Colonic mucosa (tissue), 4 donors: ENCODE results near the gene ODF2. TPM values are rescaled to one million over a fixed set of nuclear protein-coding genes. Genes with fewer than 3 reads are reported as not detected.
"Not testable (repeated sequence)": the region's sequence is repeated elsewhere in the genome, so short reads cannot be mapped to it uniquely, and the experiment has no call there.

ENCODE experiments used
- DNase-seq: peaks from one replicate; pipeline ENCODE4 v3.0.0-alpha.2; 2020
- H3K27ac ChIP-seq: fragments of 200-600 bp; one replicate; pipeline ENCODE4 v1.8.0; 2021
- H3K27me3 ChIP-seq: fragments of 200-600 bp; one replicate; pipeline ENCODE4 v1.8.0; 2021
- H3K36me3 ChIP-seq: fragments of 200-600 bp; one replicate; pipeline ENCODE4 v1.8.0; 2021
- H3K4me1 ChIP-seq: fragments of 200-600 bp; one replicate; pipeline ENCODE4 v1.8.0; 2021; ENCODE audit warnings: mild to moderate bottlenecking
- H3K4me3 ChIP-seq: fragments of 200-600 bp; one replicate; pipeline ENCODE4 v1.8.0; 2021
- H3K9ac ChIP-seq, 2 donors: one replicate each; pipeline ENCODE4 v1.7.0; 2013; ENCODE audit warnings: control low read depth in 2 of 2, low read depth in 2 of 2, low read length in 2 of 2
- H3K9me3 ChIP-seq: fragments of 200-600 bp; one replicate; pipeline ENCODE4 v1.8.0; 2021
- CTCF ChIP-seq: fragments of 200-600 bp; IDR thresholded peaks from one replicate; pipeline ENCODE4 v1.8.0; 2022; ENCODE audit warnings: antibody characterized with exemption, mild to moderate bottlenecking
- intact Hi-C: fragments of 100-400 bp; cut with DNase I; formaldehyde crosslinking; loops from one replicate; pipeline ENCODE4 v1.14.1; 2022
- total RNA-seq, 2 donors: library from RNA; stranded (reverse); fragmentation: NEBNext Ultra II Directional in 1 of 2; extraction: Animal tissue kit (Norgen Biotek cat#: 25700) in 1 of 2; gene quantifications; one replicate each; pipeline ENCODE4 v1.2.1, GENCODE V29; 2021
- donor health status: healthy.
- donor health status: DM: no; HTN: no; CAD: no.
- donor health status: DM: no; HTN: no; CAD: no.

Gene ODF2
- total RNA-seq, 2 donors from 2014 or later: 14.9 to 36.2 TPM

GRCh38 chr9:128495804-128496417, 40.1 kb downstream of the ODF2 start:
- Histone ChIP-seq H3K4me3 (no peak overlapping the region), H3K9ac (no peak overlapping the region), H3K4me1 (no peaks in the 10 kb centered on the region), H3K36me3 (no peaks in the 10 kb centered on the region), H3K27me3 (no peaks in the 10 kb centered on the region), H3K27ac (no peak overlapping the region), H3K9me3 (no peaks in the 10 kb centered on the region)
- no peak for TF ChIP-seq CTCF
- intact Hi-C loops: no loop called here
- no peak for DNase-seq

- Histone ChIP-seq H3K36me3 (no peaks in the 10 kb centered on the region), H3K9ac (no peak overlapping the region), H3K4me1 (no peaks in the 10 kb centered on the region), H3K9me3 (no peaks in the 10 kb centered on the region), H3K4me3 (no peak overlapping the region), H3K27me3 (no peaks in the 10 kb centered on the region), H3K27ac (no peak overlapping the region)
- intact Hi-C loops: no loop called here
- no peak for DNase-seq
- no peak for TF ChIP-seq CTCF
These were observed 42.2 kb downstream of the ODF2 start for GRCh38 chr9:128497824-128498610.

GRCh38 chr9:128498911-128499310, 43.1 kb downstream of the ODF2 start:
- no peak for TF ChIP-seq CTCF
- no peaks in the 10 kb centered on the region for H3K9me3 ChIP-seq
- H3K4me1 ChIP-seq: no peaks in the 10 kb centered on the region
- no peaks in the 10 kb centered on the region for H3K36me3 ChIP-seq
- DNase-seq: no peak
- H3K9ac ChIP-seq: no peak overlapping the region
- H3K27me3 ChIP-seq: no peaks in the 10 kb centered on the region
- no peak overlapping the region for H3K4me3 ChIP-seq
- H3K27ac ChIP-seq: no peak overlapping the region
- intact Hi-C loops: no loop called here

GRCh38 chr9:128499920-128500319, 44.1 kb downstream of the ODF2 start:
- no peaks in the 10 kb centered on the region for H3K4me1 ChIP-seq
- no peak for TF ChIP-seq CTCF
- H3K4me3 ChIP-seq: no peak overlapping the region
- no peak overlapping the region for H3K9ac ChIP-seq
- no peaks in the 10 kb centered on the region for H3K27me3 ChIP-seq
- H3K27ac ChIP-seq: no peak overlapping the region
- H3K9me3 ChIP-seq: no peaks in the 10 kb centered on the region
- intact Hi-C loops: no loop called here
- H3K36me3 ChIP-seq: no peaks in the 10 kb centered on the region
- DNase-seq: no peak

- Histone ChIP-seq H3K4me3 (peak overlapping the region; percentile 91), H3K9ac (peak overlapping the region; percentile 26 to 99), H3K4me1 (peaks cover 12% of the 10 kb centered on the region)
- DNase-seq: peak; percentile 28
- intact Hi-C loops, H3K27me3 ChIP-seq, H3K27ac ChIP-seq, H3K36me3 ChIP-seq, H3K9me3 ChIP-seq: not testable (repeated sequence)
These were observed 47.6 kb downstream of the ODF2 start for GRCh38 chr9:128503415-128503825.

GRCh38 chr9:128503870-128504269, 48.1 kb downstream of the ODF2 start:
- no peaks in the 10 kb centered on the region for H3K9me3 ChIP-seq
- H3K4me3 ChIP-seq: peak overlapping the region; percentile 91
- H3K27me3 ChIP-seq: no peaks in the 10 kb centered on the region
- peak; percentile 48 for DNase-seq
- intact Hi-C loops: no loop called here
- TF ChIP-seq CTCF: no peak
- peaks cover 12% of the 10 kb centered on the region for H3K4me1 ChIP-seq
- peak overlapping the region; percentile 80 for H3K27ac ChIP-seq
- H3K36me3 ChIP-seq: no peaks in the 10 kb centered on the region
- H3K9ac ChIP-seq: peak overlapping the region; percentile 26 to 99
